Measurements from ENCODE around the gene PIGT. TPM values are rescaled to one million over a fixed set of nuclear protein-coding genes. Genes with fewer than 3 reads are reported as not detected.

The PIGT gene
- total and polyA plus RNA-seq, 2 of the 4 experiments (the other 2 are of a cell fraction), result 31.2 to 145 TPM

DNA sequence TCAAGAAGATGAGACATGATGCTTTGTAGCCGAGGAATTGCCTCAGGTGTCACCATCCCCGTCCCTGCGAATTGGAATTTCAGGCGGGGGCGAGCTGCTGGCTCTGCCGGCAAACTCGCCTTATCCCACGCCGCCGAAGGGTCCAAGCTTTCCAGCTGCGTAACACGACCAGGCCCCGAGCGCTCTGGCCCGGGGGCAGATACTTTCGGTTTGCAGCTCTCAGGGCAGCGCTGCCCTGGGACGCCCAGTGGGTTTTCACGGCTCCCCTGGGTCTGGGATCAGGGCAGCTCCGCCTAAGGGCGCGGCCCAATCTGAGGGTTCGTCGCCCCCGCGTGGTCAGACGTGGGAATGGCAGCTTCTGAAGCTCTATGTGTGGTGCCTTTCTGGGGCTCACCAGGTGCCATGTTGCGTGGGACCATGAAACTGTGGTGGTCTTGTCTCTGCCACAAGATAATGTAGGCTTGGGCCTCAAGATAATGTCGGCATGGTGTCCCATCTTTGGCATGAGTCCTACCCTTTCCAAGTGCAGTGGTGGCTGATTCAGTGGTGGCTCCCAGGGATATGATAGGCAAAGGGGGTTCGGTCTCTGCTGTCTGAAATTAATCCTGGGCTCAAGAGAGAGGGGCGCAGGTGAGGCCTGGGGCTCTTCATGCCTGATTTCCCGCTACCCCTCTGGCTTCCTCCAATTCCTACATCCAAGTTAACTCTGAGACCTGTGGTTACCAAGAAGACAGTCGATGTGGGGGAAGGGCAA lies 21.0 kb downstream of the PIGT start (continued):
- TF ChIP-seq, protein P1, sequence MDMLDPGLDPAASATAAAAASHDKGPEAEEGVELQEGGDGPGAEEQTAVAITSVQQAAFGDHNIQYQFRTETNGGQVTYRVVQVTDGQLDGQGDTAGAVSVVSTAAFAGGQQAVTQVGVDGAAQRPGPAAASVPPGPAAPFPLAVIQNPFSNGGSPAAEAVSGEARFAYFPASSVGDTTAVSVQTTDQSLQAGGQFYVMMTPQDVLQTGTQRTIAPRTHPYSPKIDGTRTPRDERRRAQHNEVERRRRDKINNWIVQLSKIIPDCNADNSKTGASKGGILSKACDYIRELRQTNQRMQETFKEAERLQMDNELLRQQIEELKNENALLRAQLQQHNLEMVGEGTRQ (IDR thresholded peaks at IDR 0.05; ENCODE audit: low read depth, low read length), result no peak

DNA sequence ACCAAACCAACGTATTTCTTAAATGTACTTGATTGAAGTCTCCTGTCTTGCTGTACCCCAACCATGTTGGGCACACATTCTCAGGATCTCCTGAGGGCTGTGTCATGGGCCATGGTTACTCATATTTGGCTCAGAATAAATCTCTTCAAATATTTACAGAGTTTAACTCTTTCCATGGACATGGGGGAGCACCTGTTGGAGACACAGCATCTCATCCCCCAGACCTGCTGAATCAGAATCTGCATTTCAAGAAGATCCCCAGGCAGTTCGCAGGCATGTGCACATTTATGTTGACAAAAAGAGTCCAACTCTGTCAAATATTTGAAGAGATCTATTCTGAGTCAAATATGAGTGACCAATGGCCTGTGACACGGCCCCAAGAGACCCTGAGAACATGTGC lies 24.5 kb downstream of the PIGT start:
- no peak overlapping the region for H3K23ac ChIP-seq (ENCODE audit: low read depth, low read length)
- no peak for ATAC-seq (ENCODE audit: low read depth)
- no peak overlapping the region for H3K4me2 ChIP-seq (ENCODE audit: low read depth, low read length)
- no peak overlapping the region for H2AFZ ChIP-seq (replicated peaks; ENCODE audit: low read length, poor library complexity)
- no peaks in the 10 kb centered on the region for H3K9me1 ChIP-seq (ENCODE audit: insufficient read depth, low read length)
- H3K27ac ChIP-seq (ENCODE audit: insufficient read depth, low read length), result no peak overlapping the region
- intact Hi-C loops (cut with micrococcal nuclease) (no loop called here), dilution Hi-C loops (cut with HindIII; ENCODE audit: low sequenced_read_pairs, unreplicated experiment) (no loop called here), in situ Hi-C loops (cut with MboI; ENCODE audit: low sequenced_read_pairs) (no loop called here)
- H3K9me3 ChIP-seq (ENCODE audit: control insufficient read depth, insufficient read depth, low read length), result no peaks in the 10 kb centered on the region
- H3K4ac ChIP-seq (ENCODE audit: low read depth, low read length), result no peak overlapping the region
- H2BK5ac ChIP-seq (ENCODE audit: low read depth, low read length, poor library complexity, severe bottlenecking), result no peak overlapping the region
- H2BK20ac ChIP-seq (ENCODE audit: low read depth, low read length), result no peak overlapping the region
- H4K8ac ChIP-seq (ENCODE audit: low read depth in 2 of 2, low read length in 2 of 2), result no peak overlapping the region
- H3K36me3 ChIP-seq (ENCODE audit: control insufficient read depth, insufficient read depth, low read length), result no peaks in the 10 kb centered on the region
- no peak overlapping the region for H4K5ac ChIP-seq (ENCODE audit: low read depth, low read length)
- H2AK5ac ChIP-seq (ENCODE audit: low read depth, low read length), result no peak overlapping the region
- no peak overlapping the region for H4K91ac ChIP-seq (ENCODE audit: insufficient read depth, low read depth, low read length)
- POLR2A ChIA-PET (ENCODE audit: unreplicated experiment), result no interaction called here
- no TSS peak for BruUV-seq (replicated peaks)
- no peaks in the 10 kb centered on the region for H3K4me1 ChIP-seq (ENCODE audit: control insufficient read depth, insufficient read depth, low read length)
- H2BK120ac ChIP-seq (ENCODE audit: low read depth, low read length), result no peak overlapping the region
- peaks cover 15% of the 10 kb centered on the region for H3K27me3 ChIP-seq (ENCODE audit: control insufficient read depth, insufficient read depth, low read length)
- 82% methylated on average over 2 of the region's 3 CpGs; no CpG with 5 or more reads in 1 of the 2 experiments for WGBS, 2 experiments (ENCODE audit: extremely low coverage in 2 of 2, insufficient read length in 1 of 2)
- no peak overlapping the region for H2AK9ac ChIP-seq (replicated peaks; ENCODE audit: low read depth, low read length, poor library complexity)
- no peak overlapping the region for H2BK15ac ChIP-seq (ENCODE audit: low read depth, low read length)
- H3K56ac ChIP-seq (ENCODE audit: extremely low read depth, insufficient read depth, low read length), result no peak overlapping the region
- H3K4me3 ChIP-seq (ENCODE audit: insufficient read depth, low read depth, low read length), result no peak overlapping the region
- TF ChIP-seq SMC3 (IDR thresholded peaks at IDR 0.05; ENCODE audit: low read depth, low read length) (no peak), FOS (IDR thresholded peaks at IDR 0.05; ENCODE audit: low read depth, low read length) (no peak), CEBPB (IDR thresholded peaks at IDR 0.05; ENCODE audit: low read depth, low read length) (no peak), NFE2L2 (IDR thresholded peaks at IDR 0.05; ENCODE audit: low read depth, low read length) (no peak), MXI1 (IDR thresholded peaks at IDR 0.05; ENCODE audit: borderline replicate concordance, low read depth, low read length) (no peak), MAFK (IDR thresholded peaks at IDR 0.05; ENCODE audit: low read depth, low read length) (no peak), BHLHE40 (IDR thresholded peaks at IDR 0.05; ENCODE audit: low read depth, low read length) (no peak), CHD1 (IDR thresholded peaks at IDR 0.05; ENCODE audit: low read depth, low read length) (no peak), RFX5 (IDR thresholded peaks at IDR 0.05; ENCODE audit: low read depth, low read length) (no peak), POLR2A (IDR thresholded peaks at IDR 0.05; ENCODE audit: low read depth, low read length) (no peak), RCOR1 (IDR thresholded peaks at IDR 0.05; ENCODE audit: insufficient replicate concordance, low read length) (no peak), RAD21 (IDR thresholded peaks at IDR 0.05; ENCODE audit: low read length) (no peak)
- TF ChIP-seq, protein P1 (IDR thresholded peaks at IDR 0.05; ENCODE audit: low read depth, low read length), result no peak
- TF ChIP-seq, protein P2, sequence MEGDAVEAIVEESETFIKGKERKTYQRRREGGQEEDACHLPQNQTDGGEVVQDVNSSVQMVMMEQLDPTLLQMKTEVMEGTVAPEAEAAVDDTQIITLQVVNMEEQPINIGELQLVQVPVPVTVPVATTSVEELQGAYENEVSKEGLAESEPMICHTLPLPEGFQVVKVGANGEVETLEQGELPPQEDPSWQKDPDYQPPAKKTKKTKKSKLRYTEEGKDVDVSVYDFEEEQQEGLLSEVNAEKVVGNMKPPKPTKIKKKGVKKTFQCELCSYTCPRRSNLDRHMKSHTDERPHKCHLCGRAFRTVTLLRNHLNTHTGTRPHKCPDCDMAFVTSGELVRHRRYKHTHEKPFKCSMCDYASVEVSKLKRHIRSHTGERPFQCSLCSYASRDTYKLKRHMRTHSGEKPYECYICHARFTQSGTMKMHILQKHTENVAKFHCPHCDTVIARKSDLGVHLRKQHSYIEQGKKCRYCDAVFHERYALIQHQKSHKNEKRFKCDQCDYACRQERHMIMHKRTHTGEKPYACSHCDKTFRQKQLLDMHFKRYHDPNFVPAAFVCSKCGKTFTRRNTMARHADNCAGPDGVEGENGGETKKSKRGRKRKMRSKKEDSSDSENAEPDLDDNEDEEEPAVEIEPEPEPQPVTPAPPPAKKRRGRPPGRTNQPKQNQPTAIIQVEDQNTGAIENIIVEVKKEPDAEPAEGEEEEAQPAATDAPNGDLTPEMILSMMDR (conservative IDR thresholded peaks at IDR 0.05; ENCODE audit: low read depth, low read length), result no peak
- no peak overlapping the region for H3K9ac ChIP-seq (ENCODE audit: low read depth, low read length)
- H3K79me1 ChIP-seq (ENCODE audit: low read depth in 1 of 2, low read length in 2 of 2), result no peaks in the 10 kb centered on the region
- no peak for DNase-seq
- H4K20me1 ChIP-seq (ENCODE audit: insufficient read depth, low read length), result no peaks in the 10 kb centered on the region
- H3K14ac ChIP-seq (replicated peaks; ENCODE audit: low read depth, low read length), result no peak overlapping the region
- CTCF ChIA-PET, result no interaction called here
- H3K18ac ChIP-seq (ENCODE audit: low read depth, low read length), result no peak overlapping the region

Measured in IMR-90 (cell line).